K562 (cell line): ENCODE data around the gene AGRN. TPM values are rescaled to one million over a fixed set of nuclear protein-coding genes. Genes with fewer than 3 reads are reported as not detected.
A peak's percentile ranks its signal among the peaks of the same experiment; 100 is the strongest.

Experiments used
- ARID1B ChIP-seq: fragments of 450-650 bp; IDR thresholded peaks from 2 replicates; pipeline ENCODE4 v1.6.1; 2016; ENCODE audit warnings: antibody characterized with exemption, mild to moderate bottlenecking, inconsistent platforms
- ATF7 ChIP-seq: fragments of 450-650 bp; IDR thresholded peaks from 2 replicates; pipeline ENCODE4 v1.7.1; 2014; ENCODE audit warnings: mild to moderate bottlenecking, moderate library complexity
- BCOR ChIP-seq: fragments of 450-650 bp; IDR thresholded peaks from 2 replicates; pipeline ENCODE4 v1.6.1; 2016
- DDX20 ChIP-seq: fragments of 450-650 bp; IDR thresholded peaks from 2 replicates; pipeline ENCODE4 v1.6.1; 2016; ENCODE audit warnings: missing genetic modification characterization, low read depth, mild to moderate bottlenecking, missing compliant biosample characterization, moderate library complexity
- FIP1L1 ChIP-seq: fragments of 200-400 bp; formaldehyde crosslinking; IDR thresholded peaks from 2 replicates; pipeline ENCODE4 v1.6.1; 2018; ENCODE audit warnings: mild to moderate bottlenecking, low read depth, low read length; ENCODE audit not compliant: poor library complexity, severe bottlenecking
- FOXK2 ChIP-seq, 2 experiments: fragments of 450-650 bp; IDR thresholded peaks in 1 of 2; conservative IDR thresholded peaks in 1 of 2; 2 replicates each; pipeline ENCODE4 v1.6.1; 2016; ENCODE audit warnings: low read depth in 2 of 2, mild to moderate bottlenecking in 1 of 2
- FOXP1 ChIP-seq: sonication (generic); formaldehyde crosslinking; IDR thresholded peaks from 2 replicates; pipeline ENCODE4 v1.8.0; 2022; ENCODE audit warnings: mild to moderate bottlenecking, missing genetic modification reagents
- NFIC ChIP-seq: fragments of 450-650 bp; IDR thresholded peaks from 2 replicates; pipeline ENCODE4 v1.6.1; 2017; ENCODE audit warnings: mild to moderate bottlenecking, inconsistent platforms
- NFYB ChIP-seq: IDR thresholded peaks from 2 replicates; pipeline ENCODE4 v1.6.1; 2011; ENCODE audit warnings: mild to moderate bottlenecking, moderate library complexity; ENCODE audit not compliant: insufficient read length; ENCODE audit errors: extremely low read depth
- NR4A1 ChIP-seq, 2 experiments: fragments of 250-450 bp in 1 of 2; fragments of 450-650 bp in 1 of 2; sonication (Bioruptor Pico) in 1 of 2; IDR thresholded peaks; 2 replicates each; pipeline versions ENCODE4 v1.4.0 to v1.6.1; 2016 to 2020; ENCODE audit warnings: mild to moderate bottlenecking in 2 of 2, missing compliant biosample characterization in 1 of 2, missing genetic modification characterization in 1 of 2, moderate library complexity in 1 of 2
- OTX1 ChIP-seq: fragments of 450-650 bp; formaldehyde crosslinking; IDR thresholded peaks from 2 replicates; pipeline ENCODE4 v1.4.0; 2022; ENCODE audit warnings: mild to moderate bottlenecking
- SIN3B ChIP-seq: fragments of 450-650 bp; IDR thresholded peaks from 2 replicates; pipeline ENCODE4 v1.6.1; 2017; ENCODE audit warnings: low read depth, mild to moderate bottlenecking, moderate library complexity
- SMAD4 ChIP-seq: fragments of 250-450 bp; sonication (Bioruptor Pico); conservative IDR thresholded peaks from 2 replicates; pipeline ENCODE4 v1.8.0; 2021; ENCODE audit warnings: inconsistent platforms, mild to moderate bottlenecking, moderate library complexity
- TEAD2 ChIP-seq: fragments of 450-650 bp; IDR thresholded peaks from 2 replicates; pipeline ENCODE4 v1.6.1; 2016; ENCODE audit warnings: missing genetic modification characterization, control low read depth, missing compliant biosample characterization
- ZBED1 ChIP-seq: IDR thresholded peaks from 2 replicates; pipeline ENCODE4 v1.6.1; 2014
- ZNF263 ChIP-seq: sonication (generic); formaldehyde crosslinking; IDR thresholded peaks from 2 replicates; pipeline ENCODE4 v1.8.0; 2022; ENCODE audit warnings: mild to moderate bottlenecking, missing genetic modification reagents, borderline replicate concordance
- polyA plus RNA-seq, 8 experiments: library from polyadenylated mRNA; depleted of rRNA in 4 of 8; stranded (reverse) in 5 of 8; unstranded in 3 of 8; fragments of >200 nt; fragmentation: Nextera tagmentation in 2 of 8; fragmentation: Illumina TruSeq in 1 of 8; extraction: Ambion mirVana in 2 of 8; extraction: Trizol in 1 of 8; gene quantifications; 2 replicates each; pipeline versions ENCODE4 v1.2.1 to v1.2.3, GENCODE V29; 2011 to 2014; ENCODE audit warnings: inconsistent platforms in 1 of 8, missing spikeins in 1 of 8
- total RNA-seq, 7 experiments: library from RNA; depleted of rRNA in 6 of 7; stranded (reverse); fragments of >200 nt in 6 of 7; fragmentation: Illumina TruSeq in 2 of 7; extraction: Trizol in 2 of 7; gene quantifications; 2 replicates each; pipeline versions ENCODE4 v1.2.1 to v1.2.3, GENCODE V29; 2011 to 2021; ENCODE audit warnings: low replicate concordance in 1 of 7
- TF ChIP-seq, protein P1 (sequence below), 2 experiments: fragments of 450-650 bp; conservative IDR thresholded peaks; 2 replicates each; pipeline ENCODE4 v1.6.1; 2017; ENCODE audit warnings: mild to moderate bottlenecking in 2 of 2, moderate library complexity in 2 of 2
- TF ChIP-seq, protein P2 (sequence below): sonication (generic); formaldehyde crosslinking; IDR thresholded peaks from 2 replicates; pipeline ENCODE4 v1.8.0; 2022; ENCODE audit warnings: missing genetic modification reagents, mild to moderate bottlenecking, borderline replicate concordance
- TF ChIP-seq, protein P3 (sequence below): IDR thresholded peaks from 2 replicates; pipeline ENCODE4 v1.6.1; 2014; ENCODE audit warnings: antibody characterized with exemption
- TF ChIP-seq, protein P4 (sequence below), 2 experiments: fragments of 250-450 bp in 1 of 2; fragments of 450-650 bp in 1 of 2; sonication (Bioruptor Pico) in 1 of 2; IDR thresholded peaks; 2 replicates each; pipeline versions ENCODE4 v1.6.1 to v1.8.0; 2016 to 2021; ENCODE audit warnings: mild to moderate bottlenecking in 2 of 2, moderate library complexity in 2 of 2, missing compliant biosample characterization in 1 of 2, missing genetic modification characterization in 1 of 2
- TF ChIP-seq, protein P5 (sequence below): IDR thresholded peaks from 2 replicates; pipeline ENCODE4 v1.6.1; 2011; ENCODE audit warnings: borderline replicate concordance, low read depth, mild to moderate bottlenecking, moderate library complexity, low read length; ENCODE audit not compliant: insufficient read depth, poor library complexity, severe bottlenecking

Gene AGRN
- total and polyA plus RNA-seq, 9 of the 15 experiments (the other 6 are each of a cell fraction or from before 2014, with no cell fraction given), result 0.04 to 111 (median 18.1) TPM

DNA sequence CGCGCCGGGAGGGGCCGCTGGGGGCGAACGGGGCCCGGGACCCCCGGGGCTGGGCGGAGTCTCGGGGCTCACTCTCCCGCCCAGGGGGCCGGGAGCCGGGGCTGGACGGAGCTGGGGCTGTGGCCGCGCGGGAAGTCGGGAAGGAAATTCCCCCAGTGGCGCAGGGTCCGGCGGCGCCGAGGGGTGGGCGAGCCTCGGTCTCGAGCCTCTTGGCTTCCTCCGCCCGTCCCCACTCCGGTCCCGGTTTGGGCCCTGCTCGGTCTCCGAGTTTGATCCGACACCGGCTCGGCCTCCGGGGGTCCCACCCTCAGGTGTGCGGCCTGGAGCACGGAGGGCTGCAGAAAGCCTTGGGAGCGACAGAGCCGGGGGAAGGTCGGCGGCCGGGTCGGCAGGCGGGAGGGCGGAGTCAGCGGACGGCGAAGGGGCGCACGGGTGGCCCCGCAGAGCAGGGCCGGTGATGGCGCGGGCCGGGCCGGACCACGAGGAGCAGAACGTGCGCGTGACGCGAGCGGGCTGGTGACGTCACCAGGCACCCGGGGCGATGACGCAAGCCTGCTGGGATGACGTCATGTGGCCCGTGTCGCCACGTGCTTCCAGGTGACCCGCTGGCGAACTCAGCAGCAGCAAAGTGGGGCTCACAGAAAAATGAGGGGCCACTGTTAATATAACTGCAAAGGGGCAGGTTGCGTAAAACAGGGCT, 19.4 kb upstream of the AGRN start (continued):
- TF ChIP-seq, protein P1, sequence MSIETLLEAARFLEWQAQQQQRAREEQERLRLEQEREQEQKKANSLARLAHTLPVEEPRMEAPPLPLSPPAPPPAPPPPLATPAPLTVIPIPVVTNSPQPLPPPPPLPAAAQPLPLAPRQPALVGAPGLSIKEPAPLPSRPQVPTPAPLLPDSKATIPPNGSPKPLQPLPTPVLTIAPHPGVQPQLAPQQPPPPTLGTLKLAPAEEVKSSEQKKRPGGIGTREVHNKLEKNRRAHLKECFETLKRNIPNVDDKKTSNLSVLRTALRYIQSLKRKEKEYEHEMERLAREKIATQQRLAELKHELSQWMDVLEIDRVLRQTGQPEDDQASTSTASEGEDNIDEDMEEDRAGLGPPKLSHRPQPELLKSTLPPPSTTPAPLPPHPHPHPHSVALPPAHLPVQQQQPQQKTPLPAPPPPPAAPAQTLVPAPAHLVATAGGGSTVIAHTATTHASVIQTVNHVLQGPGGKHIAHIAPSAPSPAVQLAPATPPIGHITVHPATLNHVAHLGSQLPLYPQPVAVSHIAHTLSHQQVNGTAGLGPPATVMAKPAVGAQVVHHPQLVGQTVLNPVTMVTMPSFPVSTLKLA (conservative IDR thresholded peaks at IDR 0.05), result peak; percentile 99
- no peak for TF ChIP-seq FIP1L1
- TF ChIP-seq OTX1 (CRISPR knock-in tag), result peak; percentile 64; the same call in 1 of the 2 replicates
- TF ChIP-seq FOXP1 (CRISPR knock-in tag), result peak; percentile 99
- TF ChIP-seq ARID1B, result peak; percentile 61
- peak; percentile 82; the same call in 1 of the 2 replicates for TF ChIP-seq BCOR
- TF ChIP-seq, protein P2, sequence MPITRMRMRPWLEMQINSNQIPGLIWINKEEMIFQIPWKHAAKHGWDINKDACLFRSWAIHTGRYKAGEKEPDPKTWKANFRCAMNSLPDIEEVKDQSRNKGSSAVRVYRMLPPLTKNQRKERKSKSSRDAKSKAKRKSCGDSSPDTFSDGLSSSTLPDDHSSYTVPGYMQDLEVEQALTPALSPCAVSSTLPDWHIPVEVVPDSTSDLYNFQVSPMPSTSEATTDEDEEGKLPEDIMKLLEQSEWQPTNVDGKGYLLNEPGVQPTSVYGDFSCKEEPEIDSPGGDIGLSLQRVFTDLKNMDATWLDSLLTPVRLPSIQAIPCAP, result 0 out of 2 replicates have a peak, but pooled peaks have one; percentile 68
- TF ChIP-seq, protein P3, sequence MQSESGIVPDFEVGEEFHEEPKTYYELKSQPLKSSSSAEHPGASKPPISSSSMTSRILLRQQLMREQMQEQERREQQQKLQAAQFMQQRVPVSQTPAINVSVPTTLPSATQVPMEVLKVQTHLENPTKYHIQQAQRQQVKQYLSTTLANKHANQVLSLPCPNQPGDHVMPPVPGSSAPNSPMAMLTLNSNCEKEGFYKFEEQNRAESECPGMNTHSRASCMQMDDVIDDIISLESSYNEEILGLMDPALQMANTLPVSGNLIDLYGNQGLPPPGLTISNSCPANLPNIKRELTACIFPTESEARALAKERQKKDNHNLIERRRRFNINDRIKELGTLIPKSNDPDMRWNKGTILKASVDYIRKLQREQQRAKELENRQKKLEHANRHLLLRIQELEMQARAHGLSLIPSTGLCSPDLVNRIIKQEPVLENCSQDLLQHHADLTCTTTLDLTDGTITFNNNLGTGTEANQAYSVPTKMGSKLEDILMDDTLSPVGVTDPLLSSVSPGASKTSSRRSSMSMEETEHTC, result peak; percentile 79; the same call in 1 of the 2 replicates
- TF ChIP-seq ATF7, result peak; percentile 100
- no peak for TF ChIP-seq NFYB
- TF ChIP-seq SMAD4 (CRISPR knock-in tag), result peak; percentile 85
- TF ChIP-seq TEAD2 (tag), result no peak
- TF ChIP-seq ZNF263 (CRISPR knock-in tag), result peak; percentile 87
- peak; percentile 23 to 57; a peak in 3 of 4 replicates for TF ChIP-seq FOXK2 (conservative IDR thresholded peaks at IDR 0.05 in 1 of 2, IDR thresholded peaks at IDR 0.05 in 1 of 2; ENCODE audit: low read depth in 2 of 2)
- TF ChIP-seq DDX20 (tag), result no peak
- TF ChIP-seq, protein P4, sequence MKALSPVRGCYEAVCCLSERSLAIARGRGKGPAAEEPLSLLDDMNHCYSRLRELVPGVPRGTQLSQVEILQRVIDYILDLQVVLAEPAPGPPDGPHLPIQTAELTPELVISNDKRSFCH (CRISPR knock-in tag; IDR thresholded peaks at IDR 0.05), result no peak
- TF ChIP-seq, protein P4 (tag; IDR thresholded peaks at IDR 0.05), result peak; percentile 95
- no peak; the same call in 1 of the 2 replicates for TF ChIP-seq SIN3B
- TF ChIP-seq NFIC, result peak; percentile 56
- TF ChIP-seq, protein P5, sequence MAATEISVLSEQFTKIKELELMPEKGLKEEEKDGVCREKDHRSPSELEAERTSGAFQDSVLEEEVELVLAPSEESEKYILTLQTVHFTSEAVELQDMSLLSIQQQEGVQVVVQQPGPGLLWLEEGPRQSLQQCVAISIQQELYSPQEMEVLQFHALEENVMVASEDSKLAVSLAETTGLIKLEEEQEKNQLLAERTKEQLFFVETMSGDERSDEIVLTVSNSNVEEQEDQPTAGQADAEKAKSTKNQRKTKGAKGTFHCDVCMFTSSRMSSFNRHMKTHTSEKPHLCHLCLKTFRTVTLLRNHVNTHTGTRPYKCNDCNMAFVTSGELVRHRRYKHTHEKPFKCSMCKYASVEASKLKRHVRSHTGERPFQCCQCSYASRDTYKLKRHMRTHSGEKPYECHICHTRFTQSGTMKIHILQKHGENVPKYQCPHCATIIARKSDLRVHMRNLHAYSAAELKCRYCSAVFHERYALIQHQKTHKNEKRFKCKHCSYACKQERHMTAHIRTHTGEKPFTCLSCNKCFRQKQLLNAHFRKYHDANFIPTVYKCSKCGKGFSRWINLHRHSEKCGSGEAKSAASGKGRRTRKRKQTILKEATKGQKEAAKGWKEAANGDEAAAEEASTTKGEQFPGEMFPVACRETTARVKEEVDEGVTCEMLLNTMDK, result peak; percentile 5
- no peak for TF ChIP-seq ZBED1
- TF ChIP-seq NR4A1 (CRISPR knock-in tag; IDR thresholded peaks at IDR 0.05), result peak; percentile 32; the same call in 1 of the 2 replicates
- TF ChIP-seq NR4A1 (tag; IDR thresholded peaks at IDR 0.05), result peak; percentile 68
